ENCODE measurements around the gene RNF40.

DNA sequence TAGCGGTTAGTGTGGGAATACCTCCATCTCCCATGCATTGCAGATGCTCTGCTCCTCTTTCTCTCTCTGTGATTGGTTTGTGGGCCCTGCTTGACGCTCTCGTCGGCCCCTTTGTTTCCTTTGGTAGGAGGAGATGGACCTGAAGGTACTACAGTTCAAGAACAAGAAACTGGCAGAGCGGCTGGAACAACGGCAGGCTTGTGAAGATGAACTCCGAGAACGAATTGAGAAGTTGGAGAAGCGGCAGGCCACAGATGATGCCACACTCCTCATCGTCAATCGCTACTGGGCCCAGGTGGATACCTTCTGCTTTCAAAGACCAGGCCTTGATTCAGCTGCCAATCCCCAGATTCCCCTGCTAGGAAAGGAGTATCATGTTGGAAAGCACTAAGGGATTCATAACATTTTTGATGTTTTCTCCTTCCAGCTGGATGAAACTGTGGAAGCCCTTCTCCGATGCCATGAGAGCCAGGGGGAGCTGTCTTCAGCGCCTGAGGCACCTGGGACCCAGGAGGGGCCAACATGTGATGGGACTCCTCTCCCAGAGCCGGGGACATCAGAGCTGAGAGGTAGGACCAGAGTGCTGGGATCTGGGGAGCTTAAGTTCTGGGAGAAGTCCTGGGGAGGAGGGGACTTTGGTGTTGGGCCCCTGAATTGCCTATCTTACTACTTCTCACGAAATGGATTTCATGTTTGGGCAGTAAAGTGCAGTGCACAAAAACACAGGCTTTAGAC, 1.0 kb downstream of the RNF40 start:
- TF ChIP-seq, protein P1, sequence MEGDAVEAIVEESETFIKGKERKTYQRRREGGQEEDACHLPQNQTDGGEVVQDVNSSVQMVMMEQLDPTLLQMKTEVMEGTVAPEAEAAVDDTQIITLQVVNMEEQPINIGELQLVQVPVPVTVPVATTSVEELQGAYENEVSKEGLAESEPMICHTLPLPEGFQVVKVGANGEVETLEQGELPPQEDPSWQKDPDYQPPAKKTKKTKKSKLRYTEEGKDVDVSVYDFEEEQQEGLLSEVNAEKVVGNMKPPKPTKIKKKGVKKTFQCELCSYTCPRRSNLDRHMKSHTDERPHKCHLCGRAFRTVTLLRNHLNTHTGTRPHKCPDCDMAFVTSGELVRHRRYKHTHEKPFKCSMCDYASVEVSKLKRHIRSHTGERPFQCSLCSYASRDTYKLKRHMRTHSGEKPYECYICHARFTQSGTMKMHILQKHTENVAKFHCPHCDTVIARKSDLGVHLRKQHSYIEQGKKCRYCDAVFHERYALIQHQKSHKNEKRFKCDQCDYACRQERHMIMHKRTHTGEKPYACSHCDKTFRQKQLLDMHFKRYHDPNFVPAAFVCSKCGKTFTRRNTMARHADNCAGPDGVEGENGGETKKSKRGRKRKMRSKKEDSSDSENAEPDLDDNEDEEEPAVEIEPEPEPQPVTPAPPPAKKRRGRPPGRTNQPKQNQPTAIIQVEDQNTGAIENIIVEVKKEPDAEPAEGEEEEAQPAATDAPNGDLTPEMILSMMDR (IDR thresholded peaks at IDR 0.05): no peak
- TF ChIP-seq POLR2A (IDR thresholded peaks at IDR 0.05): no peak
